ENCODE results near the gene STX8. TPM values are rescaled to one million over a fixed set of nuclear protein-coding genes. Genes with fewer than 3 reads are reported as not detected.

The STX8 gene
- total RNA-seq, 1 donor from 2014 or later = 50.6 TPM

DNA sequence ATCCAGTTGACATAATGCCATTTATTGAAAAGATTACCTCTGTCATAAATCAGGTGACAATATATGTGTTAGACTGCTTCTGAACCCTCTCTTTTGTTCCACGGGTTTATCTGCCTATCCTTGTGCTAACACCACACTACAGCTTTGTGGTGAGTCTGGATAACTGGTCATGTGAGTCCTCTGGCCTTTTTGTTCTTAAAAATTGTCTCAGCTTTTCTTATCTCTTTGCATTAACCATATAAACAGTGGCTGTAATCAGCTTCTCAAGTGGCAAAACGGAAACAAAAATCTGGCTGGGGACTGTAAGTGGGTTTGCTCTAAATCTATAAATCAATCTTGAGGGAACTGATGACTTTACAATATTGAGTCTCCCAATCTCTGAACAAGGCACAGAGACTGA lies 44.6 kb downstream of the STX8 start:
- Mint-ChIP-seq H3K27ac (ENCODE audit: unreplicated experiment) (no peak overlapping the region), H3K27me3 (ENCODE audit: low read depth) (no peaks in the 10 kb centered on the region), H3K4me3 (ENCODE audit: unreplicated experiment) (no peak overlapping the region), H3K4me1 (ENCODE audit: low read depth) (peaks cover 2% of the 10 kb centered on the region), H3K36me3 (ENCODE audit: low read depth) (no peaks in the 10 kb centered on the region), H3K9me3 (ENCODE audit: low read depth) (no peaks in the 10 kb centered on the region)
- DNase-seq (ENCODE audit: low spot score) = no peak
- TF ChIP-seq, protein P1, sequence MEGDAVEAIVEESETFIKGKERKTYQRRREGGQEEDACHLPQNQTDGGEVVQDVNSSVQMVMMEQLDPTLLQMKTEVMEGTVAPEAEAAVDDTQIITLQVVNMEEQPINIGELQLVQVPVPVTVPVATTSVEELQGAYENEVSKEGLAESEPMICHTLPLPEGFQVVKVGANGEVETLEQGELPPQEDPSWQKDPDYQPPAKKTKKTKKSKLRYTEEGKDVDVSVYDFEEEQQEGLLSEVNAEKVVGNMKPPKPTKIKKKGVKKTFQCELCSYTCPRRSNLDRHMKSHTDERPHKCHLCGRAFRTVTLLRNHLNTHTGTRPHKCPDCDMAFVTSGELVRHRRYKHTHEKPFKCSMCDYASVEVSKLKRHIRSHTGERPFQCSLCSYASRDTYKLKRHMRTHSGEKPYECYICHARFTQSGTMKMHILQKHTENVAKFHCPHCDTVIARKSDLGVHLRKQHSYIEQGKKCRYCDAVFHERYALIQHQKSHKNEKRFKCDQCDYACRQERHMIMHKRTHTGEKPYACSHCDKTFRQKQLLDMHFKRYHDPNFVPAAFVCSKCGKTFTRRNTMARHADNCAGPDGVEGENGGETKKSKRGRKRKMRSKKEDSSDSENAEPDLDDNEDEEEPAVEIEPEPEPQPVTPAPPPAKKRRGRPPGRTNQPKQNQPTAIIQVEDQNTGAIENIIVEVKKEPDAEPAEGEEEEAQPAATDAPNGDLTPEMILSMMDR (IDR thresholded peaks at IDR 0.05) = no peak

DNA sequence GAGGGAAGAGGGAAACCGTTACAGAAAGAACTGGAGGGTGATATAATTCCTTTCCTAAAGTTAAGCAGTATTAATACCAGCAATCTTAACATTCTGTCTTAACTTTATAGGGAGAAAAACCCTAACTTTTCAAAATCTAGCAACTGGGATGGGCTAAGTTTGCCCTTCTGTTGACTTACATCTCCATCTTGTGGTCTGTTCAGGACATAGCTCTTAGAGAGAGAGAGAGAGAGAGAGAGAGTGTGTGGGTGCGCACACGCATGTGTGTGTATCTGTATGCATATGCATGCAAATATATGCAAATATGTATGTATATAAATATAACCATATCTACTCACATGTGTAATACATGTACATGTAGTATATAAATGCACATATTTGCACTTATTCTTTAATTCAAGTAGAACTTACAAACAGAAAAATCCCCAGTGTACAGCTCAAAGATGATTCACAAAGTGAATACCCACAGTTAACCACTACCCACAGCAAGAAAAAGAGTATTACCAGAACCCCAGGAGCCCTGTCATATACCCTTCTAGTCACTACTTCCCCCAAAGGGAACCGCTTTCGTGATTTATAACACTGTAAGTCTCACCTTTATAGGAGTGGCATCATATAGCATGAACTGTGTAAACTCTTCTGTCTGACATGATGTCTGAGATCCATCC lies 46.5 kb downstream of the STX8 start:
- H3K4me3 Mint-ChIP-seq (ENCODE audit: unreplicated experiment) = no peak overlapping the region
- TF ChIP-seq, protein P1 (IDR thresholded peaks at IDR 0.05) = peak; percentile 84
- H3K4me1 Mint-ChIP-seq (ENCODE audit: low read depth) = peaks cover 2% of the 10 kb centered on the region
- no peaks in the 10 kb centered on the region for H3K9me3 Mint-ChIP-seq (ENCODE audit: low read depth)
- no peak overlapping the region for H3K27ac Mint-ChIP-seq (ENCODE audit: unreplicated experiment)
- no peaks in the 10 kb centered on the region for H3K36me3 Mint-ChIP-seq (ENCODE audit: low read depth)
- H3K27me3 Mint-ChIP-seq (ENCODE audit: low read depth) = no peaks in the 10 kb centered on the region
- no peak for DNase-seq (ENCODE audit: low spot score)

DNA sequence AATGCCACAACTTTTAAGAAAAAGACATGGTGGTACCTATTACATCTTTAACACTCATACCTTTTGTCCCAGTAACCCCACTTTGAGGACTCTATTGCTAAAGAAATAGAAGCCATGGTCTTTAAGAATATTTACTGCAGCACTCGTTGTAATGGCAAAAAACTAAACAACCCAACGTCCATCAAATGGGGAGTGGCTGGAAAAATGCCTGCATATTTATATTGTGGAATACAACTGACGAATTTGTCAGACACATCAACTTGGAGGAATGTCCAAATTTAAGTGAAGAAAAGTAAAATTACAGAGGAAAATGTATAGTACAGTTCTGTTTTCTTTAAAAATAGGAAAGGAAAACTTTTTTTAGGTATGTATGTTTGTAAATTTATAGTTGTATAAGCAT lies 47.8 kb downstream of the STX8 start:
- Mint-ChIP-seq H3K36me3 (ENCODE audit: low read depth) (no peaks in the 10 kb centered on the region), H3K27me3 (ENCODE audit: low read depth) (no peaks in the 10 kb centered on the region), H3K27ac (ENCODE audit: unreplicated experiment) (no peak overlapping the region), H3K4me3 (ENCODE audit: unreplicated experiment) (no peak overlapping the region), H3K4me1 (ENCODE audit: low read depth) (peaks cover 2% of the 10 kb centered on the region), H3K9me3 (ENCODE audit: low read depth) (no peaks in the 10 kb centered on the region)
- DNase-seq (ENCODE audit: low spot score) = no peak
- TF ChIP-seq, protein P1 (IDR thresholded peaks at IDR 0.05) = no peak

DNA sequence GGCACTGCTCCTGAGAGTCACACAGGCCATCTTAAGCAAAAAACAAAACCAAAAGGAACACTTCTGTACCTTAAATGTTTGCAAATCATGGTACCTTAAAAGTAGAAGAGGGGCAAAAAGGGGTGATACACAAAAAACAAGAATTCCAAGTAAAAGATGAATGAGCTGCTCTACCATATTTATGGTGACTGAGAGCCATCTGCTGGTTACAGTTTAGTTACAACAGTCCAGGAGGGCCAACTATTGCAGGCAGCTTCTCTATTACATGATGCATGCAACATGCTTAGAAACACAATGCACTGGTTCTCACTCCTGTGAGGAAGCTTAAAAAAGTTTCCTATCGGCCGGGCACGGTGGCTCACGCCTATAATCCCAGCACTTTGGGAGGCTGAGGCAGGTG lies 53.5 kb downstream of the STX8 start:
- no peaks in the 10 kb centered on the region for H3K9me3 Mint-ChIP-seq (ENCODE audit: low read depth)
- TF ChIP-seq, protein P1 (IDR thresholded peaks at IDR 0.05) = peak; percentile 88
- no peak overlapping the region for H3K27ac Mint-ChIP-seq (ENCODE audit: unreplicated experiment)
- H3K36me3 Mint-ChIP-seq (ENCODE audit: low read depth) = no peaks in the 10 kb centered on the region
- H3K27me3 Mint-ChIP-seq (ENCODE audit: low read depth) = no peaks in the 10 kb centered on the region
- H3K4me1 Mint-ChIP-seq (ENCODE audit: low read depth) = peaks cover 22% of the 10 kb centered on the region
- H3K4me3 Mint-ChIP-seq (ENCODE audit: unreplicated experiment) = no peak overlapping the region
- no peak for DNase-seq (ENCODE audit: low spot score)

DNA sequence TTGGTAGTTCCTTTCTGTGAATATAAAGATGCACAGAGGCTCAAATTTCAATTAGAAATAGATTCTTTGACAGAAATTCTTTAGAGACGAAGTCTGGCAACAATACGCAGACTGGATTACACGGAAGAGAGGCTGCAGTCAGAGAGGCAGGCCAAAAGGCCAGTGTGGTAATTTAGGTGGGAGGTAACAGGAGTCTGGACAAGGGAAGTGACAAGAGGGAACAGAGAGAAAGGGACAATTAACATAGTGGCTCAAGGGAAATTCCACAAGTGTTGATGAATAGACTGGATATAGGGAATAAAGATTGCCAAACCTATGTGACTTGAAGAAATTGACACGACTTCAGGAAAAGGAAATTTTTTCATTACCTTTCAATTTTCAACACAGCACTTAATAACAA lies 54.6 kb downstream of the STX8 start:
- Mint-ChIP-seq H3K27me3 (ENCODE audit: low read depth) (no peaks in the 10 kb centered on the region), H3K4me1 (ENCODE audit: low read depth) (peaks cover 22% of the 10 kb centered on the region), H3K4me3 (ENCODE audit: unreplicated experiment) (no peak overlapping the region), H3K36me3 (ENCODE audit: low read depth) (no peaks in the 10 kb centered on the region), H3K27ac (ENCODE audit: unreplicated experiment) (peak overlapping the region; percentile 28), H3K9me3 (ENCODE audit: low read depth) (no peaks in the 10 kb centered on the region)
- no peak for DNase-seq (ENCODE audit: low spot score)
- TF ChIP-seq, protein P1 (IDR thresholded peaks at IDR 0.05) = no peak
